ENCODE data around the gene SRC.

DNA sequence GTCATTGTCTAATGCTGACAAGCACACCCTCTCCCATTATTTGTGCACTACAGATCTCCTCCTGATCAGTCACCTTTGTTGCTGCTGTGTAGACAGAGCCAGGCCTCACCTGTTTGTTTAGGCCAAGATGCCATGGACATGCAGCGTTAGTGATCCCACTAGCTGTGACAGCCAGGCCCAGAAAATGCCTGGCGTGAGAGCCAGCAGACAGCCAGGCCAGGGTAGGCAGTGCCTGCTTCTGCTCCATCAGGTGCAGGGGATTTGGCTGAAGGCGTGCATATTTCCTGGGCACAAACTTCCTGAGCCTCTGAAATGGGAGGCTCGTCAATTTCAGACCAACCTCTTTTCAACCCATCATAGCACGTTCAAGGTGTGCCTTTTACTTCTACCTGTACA is 29.2 kb upstream of the SRC start:
- TF ChIP-seq CTCF (IDR thresholded peaks at IDR 0.05), result no peak
- no peak for TF ChIP-seq POLR2A (IDR thresholded peaks at IDR 0.05)

Data from lower leg skin (tissue), 3 donors.